ENCODE results near the gene C16orf87.
A peak's percentile ranks its signal among the peaks of the same experiment; 100 is the strongest.
"Not testable (repeated sequence)": the region's sequence is repeated elsewhere in the genome, so short reads cannot be mapped to it uniquely, and the experiment has no call there.

The C16orf87 gene, protein sequence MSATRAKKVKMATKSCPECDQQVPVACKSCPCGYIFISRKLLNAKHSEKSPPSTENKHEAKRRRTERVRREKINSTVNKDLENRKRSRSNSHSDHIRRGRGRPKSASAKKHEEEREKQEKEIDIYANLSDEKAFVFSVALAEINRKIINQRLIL

DNA sequence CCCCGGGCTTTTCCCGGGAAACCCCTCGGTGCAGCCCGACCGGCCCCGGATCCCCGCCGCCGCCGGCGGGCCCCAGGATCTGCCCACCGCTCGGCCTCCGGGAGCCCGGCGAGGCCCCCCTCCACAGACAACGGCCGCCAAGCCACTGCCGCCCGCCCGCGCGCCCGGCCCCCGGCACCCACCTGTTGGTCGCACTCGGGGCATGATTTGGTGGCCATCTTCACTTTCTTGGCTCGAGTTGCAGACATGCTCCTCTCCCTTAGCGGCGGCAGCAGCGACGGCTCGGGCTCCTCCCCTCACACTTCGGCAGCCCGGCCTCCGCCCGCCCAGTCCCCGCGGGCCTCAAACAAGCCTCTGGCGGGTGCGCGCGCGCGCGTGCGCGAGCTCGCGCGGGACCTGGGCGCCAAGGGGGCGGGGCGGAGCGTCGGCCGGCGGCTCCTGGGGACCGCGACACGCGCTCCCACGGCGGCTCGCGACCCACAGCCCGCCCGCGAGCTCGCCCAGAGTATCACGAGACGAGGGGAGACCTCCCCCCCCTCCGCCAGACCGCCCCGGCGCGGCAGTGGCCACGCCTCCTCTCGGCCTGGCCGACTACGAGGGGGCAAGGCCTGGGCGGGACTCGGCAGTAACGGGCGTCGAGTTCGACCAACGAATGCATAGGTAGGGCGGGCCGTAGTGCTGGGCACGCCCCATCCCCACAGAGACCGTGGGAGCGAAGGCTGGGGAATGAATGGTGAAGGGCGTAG, at the start of gene C16orf87:
C16orf87 (minus strand) TSS at position 279 of the 746 bp plus-strand sequence; CDS start at position 248, 31 bp downstream.
- TF ChIP-seq, protein P1, sequence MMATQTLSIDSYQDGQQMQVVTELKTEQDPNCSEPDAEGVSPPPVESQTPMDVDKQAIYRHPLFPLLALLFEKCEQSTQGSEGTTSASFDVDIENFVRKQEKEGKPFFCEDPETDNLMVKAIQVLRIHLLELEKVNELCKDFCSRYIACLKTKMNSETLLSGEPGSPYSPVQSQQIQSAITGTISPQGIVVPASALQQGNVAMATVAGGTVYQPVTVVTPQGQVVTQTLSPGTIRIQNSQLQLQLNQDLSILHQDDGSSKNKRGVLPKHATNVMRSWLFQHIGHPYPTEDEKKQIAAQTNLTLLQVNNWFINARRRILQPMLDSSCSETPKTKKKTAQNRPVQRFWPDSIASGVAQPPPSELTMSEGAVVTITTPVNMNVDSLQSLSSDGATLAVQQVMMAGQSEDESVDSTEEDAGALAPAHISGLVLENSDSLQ (IDR thresholded peaks at IDR 0.05) = peak; percentile 97
- no peak for TF ChIP-seq TARDBP (IDR thresholded peaks at IDR 0.05)
- TF ChIP-seq FOXA1 (IDR thresholded peaks at IDR 0.05) = no peak
- TF ChIP-seq ELF4 (IDR thresholded peaks at IDR 0.05) = no peak
- peak; percentile 62 for TF ChIP-seq SP1 (IDR thresholded peaks at IDR 0.05)
- no peak for TF ChIP-seq CTBP1 (IDR thresholded peaks at IDR 0.05; ENCODE audit: borderline replicate concordance)
- no peak for TF ChIP-seq FOXM1 (IDR thresholded peaks at IDR 0.05; ENCODE audit: borderline replicate concordance)
- no peak for TF ChIP-seq ZNF384 (IDR thresholded peaks at IDR 0.05)
- ChIA-PET CTCF (no interaction called here), POLR2A (interaction anchor here (1.0 kb wide), 3 partner anchors 53 to 158 kb away, joined by 3 to 6 read pairs (median 3); partner anchors contain the start of gene GPT2)
- peak; percentile 95 for DNase-seq (ENCODE audit: extremely low spot score)

DNA sequence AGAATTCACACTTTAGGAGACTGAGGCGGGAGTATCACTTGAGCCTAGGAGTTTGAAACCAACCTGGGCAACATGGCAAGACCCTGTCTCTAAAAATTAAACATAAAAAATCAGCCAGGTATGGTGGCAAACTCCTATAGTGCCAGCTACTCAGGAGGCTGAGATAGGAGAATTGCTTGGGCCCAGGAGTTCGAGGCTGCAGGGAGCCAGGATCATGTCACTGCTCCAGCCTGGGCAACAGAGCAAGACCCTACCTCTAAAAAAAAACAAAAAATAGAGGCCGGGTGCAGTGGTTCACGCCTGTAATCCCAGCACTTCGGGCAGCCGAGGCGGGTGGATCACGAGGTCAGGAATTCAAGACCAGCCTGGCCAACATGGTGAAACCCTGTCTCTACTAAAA, 44.3 kb upstream of the C16orf87 start:
- no peak for DNase-seq (ENCODE audit: extremely low spot score)
- CTCF ChIA-PET = no interaction called here
- TF ChIP-seq BHLHE40 (IDR thresholded peaks at IDR 0.05; ENCODE audit: borderline replicate concordance) (no peak), SUZ12 (IDR thresholded peaks at IDR 0.05) (no peak), TARDBP (IDR thresholded peaks at IDR 0.05) (no peak), FOXA1 (IDR thresholded peaks at IDR 0.05) (no peak), HDGF (IDR thresholded peaks at IDR 0.05; ENCODE audit: borderline replicate concordance) (no peak), ZNF384 (IDR thresholded peaks at IDR 0.05) (no peak), NFRKB (IDR thresholded peaks at IDR 0.05) (no peak), ELF4 (IDR thresholded peaks at IDR 0.05) (no peak), FOXM1 (IDR thresholded peaks at IDR 0.05; ENCODE audit: borderline replicate concordance) (no peak), SP1 (IDR thresholded peaks at IDR 0.05) (no peak), LEF1 (IDR thresholded peaks at IDR 0.05; ENCODE audit: borderline replicate concordance) (no peak), FOXK2 (IDR thresholded peaks at IDR 0.05) (no peak), L3MBTL2 (conservative IDR thresholded peaks at IDR 0.05) (no peak), ARNT (IDR thresholded peaks at IDR 0.05) (no peak), CTBP1 (IDR thresholded peaks at IDR 0.05; ENCODE audit: borderline replicate concordance) (no peak)
- TF ChIP-seq, protein P1 (IDR thresholded peaks at IDR 0.05) = no peak
- POLR2A ChIA-PET = no interaction called here

DNA sequence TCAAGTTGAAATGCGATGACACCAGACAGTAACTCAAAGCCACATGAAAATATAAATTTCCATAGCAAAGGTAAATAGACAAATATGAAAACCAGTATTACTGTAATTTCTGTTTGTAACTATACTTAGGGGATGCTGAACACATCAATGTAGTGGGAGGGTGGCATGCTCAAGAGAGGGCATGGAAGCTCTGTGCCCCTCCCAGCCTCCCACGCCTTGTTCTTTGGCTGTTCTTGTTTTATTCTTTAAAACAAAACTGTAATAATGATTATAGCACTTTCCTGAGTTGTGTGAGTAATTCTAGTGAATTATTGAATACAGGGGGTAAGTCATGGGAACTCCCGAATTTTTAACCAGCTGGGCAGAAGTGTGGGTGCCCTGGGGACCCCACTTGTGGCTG, 42.2 kb upstream of the C16orf87 start:
- ChIA-PET CTCF (no interaction called here), POLR2A (interaction anchor here (1.6 kb wide), 1 partner anchor 11 kb away, joined by 7 read pairs; the partner anchor contains the start of gene GPT2)
- no peak for DNase-seq (ENCODE audit: extremely low spot score)
- no peak for TF ChIP-seq HDGF (IDR thresholded peaks at IDR 0.05; ENCODE audit: borderline replicate concordance)

DNA sequence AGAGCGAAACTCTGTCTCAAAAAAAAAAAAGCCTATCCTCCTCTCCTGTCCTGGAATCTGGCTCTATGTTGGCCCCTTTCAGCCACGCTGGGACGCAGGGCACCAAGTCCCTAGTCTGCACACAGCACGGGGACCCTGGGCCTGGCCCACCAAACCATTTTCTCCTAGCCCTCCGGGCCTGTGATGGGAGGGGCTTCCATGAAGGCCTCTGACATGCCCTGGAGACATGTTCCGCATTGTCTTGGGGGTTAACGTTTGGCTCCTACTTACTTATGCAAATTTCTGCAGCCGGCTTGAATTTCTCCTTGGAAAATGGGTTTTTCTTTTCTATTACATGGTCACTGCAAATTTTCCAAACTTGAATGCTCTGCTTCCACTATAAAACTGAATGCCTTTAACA, 40.6 kb upstream of the C16orf87 start:
- TF ChIP-seq TARDBP (IDR thresholded peaks at IDR 0.05) (no peak), SUZ12 (IDR thresholded peaks at IDR 0.05) (no peak), NFRKB (IDR thresholded peaks at IDR 0.05) (no peak), L3MBTL2 (conservative IDR thresholded peaks at IDR 0.05) (no peak), FOXA1 (IDR thresholded peaks at IDR 0.05) (no peak), ZNF384 (IDR thresholded peaks at IDR 0.05) (no peak), FOXM1 (IDR thresholded peaks at IDR 0.05; ENCODE audit: borderline replicate concordance) (no peak), FOXK2 (IDR thresholded peaks at IDR 0.05) (no peak), CTBP1 (IDR thresholded peaks at IDR 0.05; ENCODE audit: borderline replicate concordance) (no peak), ELF4 (IDR thresholded peaks at IDR 0.05) (no peak), SP1 (IDR thresholded peaks at IDR 0.05) (no peak), HDGF (IDR thresholded peaks at IDR 0.05; ENCODE audit: borderline replicate concordance) (no peak), BHLHE40 (IDR thresholded peaks at IDR 0.05; ENCODE audit: borderline replicate concordance) (no peak), LEF1 (IDR thresholded peaks at IDR 0.05; ENCODE audit: borderline replicate concordance) (no peak), ARNT (IDR thresholded peaks at IDR 0.05) (no peak)
- TF ChIP-seq, protein P1 (IDR thresholded peaks at IDR 0.05) = no peak
- ChIA-PET CTCF (no interaction called here), POLR2A (interaction anchor here (1.5 kb wide), 1 partner anchor 13 kb away, joined by 12 read pairs; the partner anchor contains the start of gene GPT2)
- no peak for DNase-seq (ENCODE audit: extremely low spot score)

DNA sequence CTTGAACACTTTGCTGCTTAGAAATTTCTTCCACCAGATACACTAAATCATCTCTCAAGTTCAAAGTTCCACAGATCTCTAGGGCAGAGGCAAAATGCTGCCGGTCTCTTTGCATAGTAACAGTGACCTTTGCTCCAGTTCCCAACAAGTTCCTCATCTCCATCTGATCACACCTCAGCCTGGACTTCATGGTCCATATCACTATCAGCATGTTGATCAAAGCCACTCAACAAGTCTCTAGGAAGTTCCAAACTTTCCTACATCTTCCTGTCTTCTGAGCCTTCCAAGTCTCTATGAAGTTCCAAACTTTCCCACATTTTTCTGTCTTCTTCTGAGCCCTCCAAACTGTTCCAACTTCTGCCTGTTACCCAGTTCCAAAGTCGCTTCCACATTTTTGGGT, 37.9 kb upstream of the C16orf87 start:
- DNase-seq (ENCODE audit: extremely low spot score); CTCF ChIA-PET; POLR2A ChIA-PET: not testable (repeated sequence)

DNA sequence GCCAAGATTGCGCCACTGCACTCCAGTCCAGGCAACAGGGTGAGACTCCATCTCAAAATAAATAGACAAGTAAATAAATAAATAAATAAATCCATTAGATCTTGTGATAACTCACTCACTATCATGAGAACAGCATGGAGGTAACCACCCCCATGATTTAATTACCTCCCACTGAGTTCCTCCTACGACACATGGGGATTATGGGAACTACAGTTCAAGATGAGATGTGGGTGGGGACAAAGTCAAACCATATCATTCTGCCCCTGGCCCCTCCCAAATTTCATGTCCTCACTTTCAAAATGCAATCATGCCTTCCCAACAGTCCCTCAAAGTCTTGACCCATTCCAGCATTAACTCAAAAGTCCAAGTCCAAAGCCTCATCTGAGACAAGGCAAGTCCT, 36.5 kb upstream of the C16orf87 start:
- DNase-seq (ENCODE audit: extremely low spot score); POLR2A ChIA-PET: not testable (repeated sequence)
- CTCF ChIA-PET = interaction anchor here (0.7 kb wide), 1 partner anchor 41 kb away, joined by 3 read pairs; no protein-coding TSS in a partner anchor

DNA sequence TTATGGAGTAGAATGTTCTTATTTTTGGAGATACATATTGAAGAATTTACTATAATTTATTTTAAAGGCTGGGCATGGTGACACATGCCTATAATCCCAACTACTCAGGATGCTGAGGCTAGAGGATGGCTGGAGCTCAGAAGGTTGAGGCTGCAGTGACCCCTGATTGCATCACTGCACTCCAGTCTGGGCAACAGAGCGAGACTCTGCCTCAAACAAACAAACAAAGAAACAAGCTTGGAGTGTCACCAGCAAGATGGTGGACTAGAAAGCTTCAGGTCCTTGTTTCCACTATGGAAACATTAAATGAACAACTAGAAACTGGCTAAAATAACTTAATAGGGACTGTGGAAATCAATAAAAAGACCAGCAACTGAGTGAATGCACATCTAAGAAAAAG, 35.3 kb upstream of the C16orf87 start:
- TF ChIP-seq LEF1 (IDR thresholded peaks at IDR 0.05; ENCODE audit: borderline replicate concordance) = no peak
- TF ChIP-seq L3MBTL2 (conservative IDR thresholded peaks at IDR 0.05) = no peak
- TF ChIP-seq ARNT (IDR thresholded peaks at IDR 0.05) = no peak
- no peak for TF ChIP-seq SUZ12 (IDR thresholded peaks at IDR 0.05)
- no peak for TF ChIP-seq BHLHE40 (IDR thresholded peaks at IDR 0.05; ENCODE audit: borderline replicate concordance)
- TF ChIP-seq TARDBP (IDR thresholded peaks at IDR 0.05) = no peak
- no peak for TF ChIP-seq FOXA1 (IDR thresholded peaks at IDR 0.05)
- no peak for TF ChIP-seq ELF4 (IDR thresholded peaks at IDR 0.05)
- no peak for TF ChIP-seq HDGF (IDR thresholded peaks at IDR 0.05; ENCODE audit: borderline replicate concordance)
- TF ChIP-seq SP1 (IDR thresholded peaks at IDR 0.05) = no peak
- no peak for TF ChIP-seq ZNF384 (IDR thresholded peaks at IDR 0.05)
- TF ChIP-seq FOXK2 (IDR thresholded peaks at IDR 0.05) = no peak
- POLR2A ChIA-PET = interaction anchor here (1.1 kb wide), 1 partner anchor 18 kb away, joined by 8 read pairs; the partner anchor contains the start of gene GPT2
- DNase-seq (ENCODE audit: extremely low spot score) = no peak
- CTCF ChIA-PET = no interaction called here
